ENCODE results near the gene UGT2B10. TPM values are rescaled to one million over a fixed set of nuclear protein-coding genes. Genes with fewer than 3 reads are reported as not detected.

The UGT2B10 gene
- total and polyA plus RNA-seq, 9 of the 15 experiments (the other 6 are each of a cell fraction or from before 2014, with no cell fraction given): 0.18 TPM; not detected in 8

DNA sequence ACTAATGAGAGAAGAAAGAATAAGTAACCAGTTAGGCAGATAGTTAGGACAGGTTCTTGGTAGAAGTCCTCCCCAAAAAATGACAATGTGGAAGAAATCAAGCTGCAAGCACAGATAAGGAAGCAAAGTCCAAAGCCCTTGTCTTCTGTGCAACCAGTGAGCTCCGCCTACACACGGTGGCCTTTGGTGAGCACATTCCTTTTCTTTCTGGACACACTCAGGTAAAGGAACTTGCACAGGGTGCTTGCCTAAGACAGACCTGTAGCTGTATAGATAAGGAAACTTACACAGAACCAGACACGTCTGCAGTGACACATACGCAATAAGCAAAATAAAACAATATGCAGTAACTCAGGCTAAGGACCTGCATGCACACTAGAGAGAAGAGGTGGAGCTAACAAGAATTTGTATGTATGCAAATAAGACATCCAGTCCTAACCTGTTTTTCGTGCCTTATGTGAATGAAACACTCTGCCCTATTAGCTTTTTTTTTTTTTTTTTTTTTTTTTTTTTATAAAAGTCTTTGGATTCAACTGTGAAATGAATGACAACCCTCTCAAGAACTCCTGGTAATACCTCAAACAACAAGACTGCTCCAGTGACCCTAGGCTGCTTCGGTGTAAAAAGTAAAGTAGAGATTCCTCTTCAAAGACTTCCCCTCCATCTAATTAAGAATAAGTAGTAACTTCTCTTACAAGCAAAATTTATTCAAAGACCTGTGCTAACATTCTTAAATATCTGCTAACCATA lies 48.8 kb downstream of the UGT2B10 start (continued):
- TF ChIP-seq HDAC3 (IDR thresholded peaks at IDR 0.05; ENCODE audit: borderline replicate concordance, partially characterized antibody): peak; percentile 63
- TF ChIP-seq, protein P1, sequence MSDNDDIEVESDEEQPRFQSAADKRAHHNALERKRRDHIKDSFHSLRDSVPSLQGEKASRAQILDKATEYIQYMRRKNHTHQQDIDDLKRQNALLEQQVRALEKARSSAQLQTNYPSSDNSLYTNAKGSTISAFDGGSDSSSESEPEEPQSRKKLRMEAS (CRISPR knock-in tag; IDR thresholded peaks at IDR 0.05): peak; percentile 65
- TF ChIP-seq, protein P2, sequence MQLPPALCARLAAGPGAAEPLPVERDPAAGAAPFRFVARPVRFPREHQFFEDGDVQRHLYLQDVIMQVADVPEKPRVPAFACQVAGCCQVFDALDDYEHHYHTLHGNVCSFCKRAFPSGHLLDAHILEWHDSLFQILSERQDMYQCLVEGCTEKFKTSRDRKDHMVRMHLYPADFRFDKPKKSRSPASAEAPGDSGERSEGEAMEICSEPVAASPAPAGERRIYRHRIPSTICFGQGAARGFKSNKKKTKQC (CRISPR knock-in tag; IDR thresholded peaks at IDR 0.05): no peak
- peak; percentile 83 for TF ChIP-seq SMARCA4 (IDR thresholded peaks at IDR 0.05)
- TF ChIP-seq ZKSCAN8 (CRISPR knock-in tag; IDR thresholded peaks at IDR 0.05): peak; percentile 54; the same call in 1 of the 2 replicates
- TF ChIP-seq ZNF75A (CRISPR knock-in tag; IDR thresholded peaks at IDR 0.05): no peak
- TF ChIP-seq RBM14 (IDR thresholded peaks at IDR 0.05; ENCODE audit: borderline replicate concordance, insufficient read depth, low read depth, low read length): no peak
- TF ChIP-seq MTA2 (IDR thresholded peaks at IDR 0.05; ENCODE audit: low read depth): peak; percentile 77
- TF ChIP-seq ZC3H11A (IDR thresholded peaks at IDR 0.05; ENCODE audit: low read depth, low read length): no peak
- TF ChIP-seq ZBTB17 (CRISPR knock-in tag; IDR thresholded peaks at IDR 0.05): no peak
- no peak for TF ChIP-seq GTF2E2 (tag; IDR thresholded peaks at IDR 0.05)
- TF ChIP-seq, protein P3, sequence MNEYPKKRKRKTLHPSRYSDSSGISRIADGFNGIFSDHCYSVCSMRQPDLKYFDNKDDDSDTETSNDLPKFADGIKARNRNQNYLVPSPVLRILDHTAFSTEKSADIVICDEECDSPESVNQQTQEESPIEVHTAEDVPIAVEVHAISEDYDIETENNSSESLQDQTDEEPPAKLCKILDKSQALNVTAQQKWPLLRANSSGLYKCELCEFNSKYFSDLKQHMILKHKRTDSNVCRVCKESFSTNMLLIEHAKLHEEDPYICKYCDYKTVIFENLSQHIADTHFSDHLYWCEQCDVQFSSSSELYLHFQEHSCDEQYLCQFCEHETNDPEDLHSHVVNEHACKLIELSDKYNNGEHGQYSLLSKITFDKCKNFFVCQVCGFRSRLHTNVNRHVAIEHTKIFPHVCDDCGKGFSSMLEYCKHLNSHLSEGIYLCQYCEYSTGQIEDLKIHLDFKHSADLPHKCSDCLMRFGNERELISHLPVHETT (CRISPR knock-in tag; conservative IDR thresholded peaks at IDR 0.05 in 1 of 2, IDR thresholded peaks at IDR 0.05 in 1 of 2): peak in 1 of 2 experiments; percentile 65; a peak in 2 of 4 replicates
- no peak for TF ChIP-seq SMAD3 (CRISPR knock-in tag; conservative IDR thresholded peaks at IDR 0.05)
- TF ChIP-seq ZNF197 (CRISPR knock-in tag; IDR thresholded peaks at IDR 0.05; ENCODE audit: low read depth): peak; percentile 61; the same call in 1 of the 2 replicates
- TF ChIP-seq ZNF263 (CRISPR knock-in tag; IDR thresholded peaks at IDR 0.05; ENCODE audit: borderline replicate concordance): peak; percentile 74; the same call in 1 of the 2 replicates
- TF ChIP-seq, protein P4, sequence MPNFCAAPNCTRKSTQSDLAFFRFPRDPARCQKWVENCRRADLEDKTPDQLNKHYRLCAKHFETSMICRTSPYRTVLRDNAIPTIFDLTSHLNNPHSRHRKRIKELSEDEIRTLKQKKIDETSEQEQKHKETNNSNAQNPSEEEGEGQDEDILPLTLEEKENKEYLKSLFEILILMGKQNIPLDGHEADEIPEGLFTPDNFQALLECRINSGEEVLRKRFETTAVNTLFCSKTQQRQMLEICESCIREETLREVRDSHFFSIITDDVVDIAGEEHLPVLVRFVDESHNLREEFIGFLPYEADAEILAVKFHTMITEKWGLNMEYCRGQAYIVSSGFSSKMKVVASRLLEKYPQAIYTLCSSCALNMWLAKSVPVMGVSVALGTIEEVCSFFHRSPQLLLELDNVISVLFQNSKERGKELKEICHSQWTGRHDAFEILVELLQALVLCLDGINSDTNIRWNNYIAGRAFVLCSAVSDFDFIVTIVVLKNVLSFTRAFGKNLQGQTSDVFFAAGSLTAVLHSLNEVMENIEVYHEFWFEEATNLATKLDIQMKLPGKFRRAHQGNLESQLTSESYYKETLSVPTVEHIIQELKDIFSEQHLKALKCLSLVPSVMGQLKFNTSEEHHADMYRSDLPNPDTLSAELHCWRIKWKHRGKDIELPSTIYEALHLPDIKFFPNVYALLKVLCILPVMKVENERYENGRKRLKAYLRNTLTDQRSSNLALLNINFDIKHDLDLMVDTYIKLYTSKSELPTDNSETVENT (CRISPR knock-in tag; IDR thresholded peaks at IDR 0.05): no peak
- TF ChIP-seq MTA1 (IDR thresholded peaks at IDR 0.05; ENCODE audit: borderline replicate concordance): no peak
- TF ChIP-seq KDM2B (CRISPR knock-in tag; IDR thresholded peaks at IDR 0.05): no peak
- peak; percentile 92 for TF ChIP-seq CBFA2T2 (conservative IDR thresholded peaks at IDR 0.05)
- TF ChIP-seq, protein P5, sequence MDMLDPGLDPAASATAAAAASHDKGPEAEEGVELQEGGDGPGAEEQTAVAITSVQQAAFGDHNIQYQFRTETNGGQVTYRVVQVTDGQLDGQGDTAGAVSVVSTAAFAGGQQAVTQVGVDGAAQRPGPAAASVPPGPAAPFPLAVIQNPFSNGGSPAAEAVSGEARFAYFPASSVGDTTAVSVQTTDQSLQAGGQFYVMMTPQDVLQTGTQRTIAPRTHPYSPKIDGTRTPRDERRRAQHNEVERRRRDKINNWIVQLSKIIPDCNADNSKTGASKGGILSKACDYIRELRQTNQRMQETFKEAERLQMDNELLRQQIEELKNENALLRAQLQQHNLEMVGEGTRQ (CRISPR knock-in tag; IDR thresholded peaks at IDR 0.05): no peak
- TF ChIP-seq, protein P6, sequence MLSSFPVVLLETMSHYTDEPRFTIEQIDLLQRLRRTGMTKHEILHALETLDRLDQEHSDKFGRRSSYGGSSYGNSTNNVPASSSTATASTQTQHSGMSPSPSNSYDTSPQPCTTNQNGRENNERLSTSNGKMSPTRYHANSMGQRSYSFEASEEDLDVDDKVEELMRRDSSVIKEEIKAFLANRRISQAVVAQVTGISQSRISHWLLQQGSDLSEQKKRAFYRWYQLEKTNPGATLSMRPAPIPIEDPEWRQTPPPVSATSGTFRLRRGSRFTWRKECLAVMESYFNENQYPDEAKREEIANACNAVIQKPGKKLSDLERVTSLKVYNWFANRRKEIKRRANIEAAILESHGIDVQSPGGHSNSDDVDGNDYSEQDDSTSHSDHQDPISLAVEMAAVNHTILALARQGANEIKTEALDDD (IDR thresholded peaks at IDR 0.05): peak; percentile 99
- TF ChIP-seq POLR2A (conservative IDR thresholded peaks at IDR 0.05): no peak
